ENCODE results near the gene STMN3.
"Not testable (repeated sequence)": the region's sequence is repeated elsewhere in the genome, so short reads cannot be mapped to it uniquely, and the experiment has no call there.

STMN3 gene

GRCh38 chr20:63640086-63640485 lies 13.1 kb downstream of the STMN3 start:
- FAIRE-seq, result no peak

GRCh38 chr20:63639093-63639975 lies 13.9 kb downstream of the STMN3 start:
- DNase-seq (ENCODE audit: insufficient read length, low spot score) (no peak), FAIRE-seq (no peak)

More at GRCh38 chr20:63640086-63640485, 13.1 kb downstream of the STMN3 start:
- no peak for DNase-seq (ENCODE audit: insufficient read length, low spot score)

- DNase-seq (ENCODE audit: insufficient read length, low spot score), result no peak
- FAIRE-seq, result no peak
These were observed 16.2 kb downstream of the STMN3 start for GRCh38 chr20:63636752-63637628.

- DNase-seq (ENCODE audit: insufficient read length, low spot score), result no peak
- FAIRE-seq, result peak; percentile 31
These were observed 17.6 kb downstream of the STMN3 start for GRCh38 chr20:63635431-63636141.

DNA sequence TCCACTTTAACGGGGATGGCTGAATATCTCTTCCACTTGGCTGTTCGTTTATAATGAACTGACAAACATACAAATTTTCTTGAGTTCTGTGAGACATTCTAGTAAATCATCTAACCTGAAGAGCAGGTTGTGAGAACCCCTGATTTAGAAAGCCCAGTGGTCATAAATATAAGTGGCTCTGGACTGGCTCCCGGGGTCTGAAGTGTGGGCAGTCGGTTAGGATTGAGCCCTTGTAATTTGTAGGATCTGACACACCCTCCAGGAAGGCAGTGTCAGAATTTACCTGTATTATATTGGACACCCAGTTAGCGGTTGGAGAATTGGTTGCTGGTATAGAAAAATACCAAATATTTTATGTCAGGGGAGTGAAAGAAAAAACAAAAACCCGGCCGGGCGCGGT lies 19.5 kb downstream of the STMN3 start:
- no peak for FAIRE-seq
- DNase-seq (ENCODE audit: insufficient read length, low spot score), result no peak

DNA sequence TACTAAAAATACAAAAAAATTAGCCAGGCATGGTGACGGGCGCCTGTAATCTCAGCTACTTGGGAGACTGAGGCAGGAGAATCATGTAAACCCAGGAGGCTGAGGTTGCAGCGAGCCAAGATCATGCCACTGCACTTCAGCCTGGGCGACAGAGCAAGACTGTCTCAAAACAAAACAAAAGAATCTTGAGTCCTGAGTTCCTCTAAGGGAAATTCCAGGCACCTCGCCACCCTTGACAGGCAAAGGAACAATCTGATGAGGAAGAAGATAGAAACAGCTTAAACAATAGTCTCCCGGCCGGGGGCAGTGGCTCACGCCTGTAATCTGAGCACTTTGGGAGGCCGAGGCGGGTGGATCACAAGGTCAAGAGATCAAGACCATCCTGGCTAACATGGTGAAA lies 21.8 kb downstream of the STMN3 start:
- DNase-seq (ENCODE audit: insufficient read length, low spot score); FAIRE-seq: not testable (repeated sequence)

DNA sequence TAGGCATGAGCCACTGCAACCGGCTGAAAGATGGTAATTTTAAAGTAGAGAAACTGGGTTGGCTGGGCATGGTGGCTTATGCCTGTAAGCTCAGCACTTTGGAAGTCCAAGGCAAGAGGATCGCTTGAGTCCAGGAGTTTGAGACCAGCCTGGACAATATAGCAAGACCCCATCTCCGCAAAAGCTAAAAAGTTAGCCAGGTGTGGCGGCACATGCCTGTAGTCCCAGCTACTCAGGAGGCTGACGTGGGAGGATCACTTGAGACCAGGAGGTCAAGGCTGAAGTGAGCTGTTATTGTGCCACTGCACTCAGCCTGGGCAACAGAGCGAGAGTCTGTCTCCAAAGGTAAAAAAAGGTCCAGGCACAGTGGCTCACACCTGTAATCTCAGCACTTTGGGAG lies 22.3 kb downstream of the STMN3 start:
- not testable (repeated sequence) for FAIRE-seq; DNase-seq (ENCODE audit: insufficient read length, low spot score)

- DNase-seq (ENCODE audit: insufficient read length, low spot score), result no peak
- peak; percentile 33 for FAIRE-seq
These were observed 24.8 kb downstream of the STMN3 start for GRCh38 chr20:63628246-63628975.

GRCh38 chr20:63627751-63628245 lies 25.4 kb downstream of the STMN3 start:
- DNase-seq (ENCODE audit: insufficient read length, low spot score) (no peak), FAIRE-seq (no peak)

- no peak for FAIRE-seq
- DNase-seq (ENCODE audit: insufficient read length, low spot score), result peak; percentile 97
These were observed 26.0 kb downstream of the STMN3 start for GRCh38 chr20:63627129-63627750.

DNA sequence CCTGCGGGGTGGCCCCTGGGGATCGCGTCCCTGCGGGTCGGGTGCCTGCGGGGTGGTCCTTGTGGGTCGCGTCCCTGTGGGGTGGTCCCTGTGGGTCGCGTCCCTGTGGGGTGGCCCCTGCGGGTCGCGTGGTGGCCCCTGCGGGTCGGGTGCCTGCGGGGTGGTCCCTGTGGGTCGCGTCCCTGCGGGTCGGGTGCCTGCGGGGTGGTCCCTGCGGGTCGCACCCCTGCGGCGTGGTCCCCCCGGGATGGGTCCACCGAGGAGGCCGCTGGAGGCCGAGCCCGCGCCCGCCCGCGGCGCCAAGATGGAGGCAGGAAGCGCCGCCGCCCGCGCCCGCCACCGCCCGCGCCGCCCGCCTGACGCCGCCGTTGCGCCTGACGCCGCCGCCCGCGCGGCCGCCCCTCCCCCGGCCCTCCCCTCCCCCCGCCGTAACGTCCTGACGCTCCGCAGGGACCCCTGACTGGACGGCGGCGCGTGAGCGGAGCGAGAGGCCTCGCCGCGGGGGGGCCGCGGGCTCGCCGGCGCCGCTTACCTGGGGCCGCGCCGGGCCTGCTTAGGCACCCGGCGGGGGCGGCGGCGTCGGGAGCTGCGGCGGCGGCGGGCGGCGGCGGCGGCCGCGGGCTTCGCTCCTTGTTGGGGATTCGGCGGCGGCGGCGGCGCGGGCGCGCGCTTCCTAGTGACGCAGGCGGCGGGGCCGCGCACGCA lies 26.6 kb downstream of the STMN3 start, which contains the start of gene GMEB2:
Gene GMEB2 (minus strand): TSS at position 678 of the 705 bp plus-strand sequence. CDS start 7,704 bp downstream, outside the sequence.
- DNase-seq (ENCODE audit: insufficient read length, low spot score) (peak; percentile 94), FAIRE-seq (no peak)

GRCh38 chr20:63625771-63626423 lies 27.3 kb downstream of the STMN3 start:
- DNase-seq (ENCODE audit: insufficient read length, low spot score) (no peak), FAIRE-seq (peak; percentile 23)

- DNase-seq (ENCODE audit: insufficient read length, low spot score), result no peak
- FAIRE-seq, result no peak
These were observed 28.7 kb downstream of the STMN3 start for GRCh38 chr20:63624486-63624885.

DNA sequence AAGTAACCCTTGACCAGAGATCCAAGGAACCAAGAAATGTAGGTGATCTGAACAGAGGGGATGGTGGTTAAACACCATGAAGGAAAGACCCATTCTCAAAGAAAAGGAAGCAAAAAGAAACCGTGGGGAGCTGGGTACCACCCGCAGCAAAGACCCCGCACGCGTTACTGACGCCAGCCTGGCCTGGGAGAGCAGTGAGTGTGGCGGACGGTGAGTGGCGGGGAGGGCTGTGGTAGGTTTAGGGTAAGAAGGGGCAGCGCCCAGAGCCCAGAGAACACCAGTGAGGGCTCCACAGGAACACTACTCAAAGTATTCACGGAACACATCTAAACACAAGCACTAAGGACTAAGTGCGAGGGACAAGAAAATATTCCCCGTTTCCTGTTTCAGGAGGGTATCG lies 30.5 kb downstream of the STMN3 start:
- FAIRE-seq (no peak), DNase-seq (ENCODE audit: insufficient read length, low spot score) (no peak)

DNA sequence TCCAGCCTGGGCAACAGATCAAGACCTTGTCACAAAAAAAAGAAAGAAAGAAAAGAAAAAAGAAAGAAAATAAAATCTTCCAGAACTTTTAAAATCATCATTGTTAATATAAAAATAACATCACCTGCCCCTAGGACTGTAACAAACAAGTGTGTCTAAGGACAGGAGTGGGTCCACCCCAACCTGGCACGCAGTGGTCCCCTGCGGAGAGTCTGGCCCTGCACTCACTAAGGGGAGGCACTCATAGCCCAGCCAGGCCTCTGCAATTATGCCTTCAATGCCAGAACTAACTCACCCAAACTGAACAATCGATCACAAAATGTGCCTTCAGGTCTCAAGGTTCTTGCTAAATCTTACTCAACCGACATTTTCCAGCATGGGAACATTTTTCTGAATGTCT lies 31.1 kb downstream of the STMN3 start:
- no peak for DNase-seq (ENCODE audit: insufficient read length, low spot score)

DNA sequence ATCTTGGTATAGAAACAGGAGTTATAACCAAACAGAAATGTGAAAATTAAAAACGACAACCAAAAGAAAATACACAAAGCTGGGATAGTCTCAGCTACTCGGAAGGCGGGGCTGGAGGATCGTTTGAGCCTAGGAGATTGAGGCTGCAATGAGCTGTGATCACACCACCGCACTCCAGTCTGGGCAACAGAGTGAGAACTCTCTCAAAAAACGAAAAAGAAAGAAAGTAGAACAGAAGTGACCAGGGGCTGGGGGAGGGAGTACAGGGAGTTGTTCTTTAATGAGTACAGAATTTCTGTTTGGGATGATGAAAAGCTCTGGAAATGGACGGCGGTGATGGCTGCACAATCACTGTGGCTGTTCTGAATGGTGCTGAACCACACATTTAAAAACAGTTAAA lies 32.2 kb downstream of the STMN3 start:
- FAIRE-seq (no peak), DNase-seq (ENCODE audit: insufficient read length, low spot score) (no peak)

More for the DNA sequence above, 31.1 kb downstream of the STMN3 start:
- no peak for FAIRE-seq

- no peak for FAIRE-seq
- DNase-seq (ENCODE audit: insufficient read length, low spot score), result no peak
These were observed 33.7 kb downstream of the STMN3 start for GRCh38 chr20:63619505-63619904.

DNA sequence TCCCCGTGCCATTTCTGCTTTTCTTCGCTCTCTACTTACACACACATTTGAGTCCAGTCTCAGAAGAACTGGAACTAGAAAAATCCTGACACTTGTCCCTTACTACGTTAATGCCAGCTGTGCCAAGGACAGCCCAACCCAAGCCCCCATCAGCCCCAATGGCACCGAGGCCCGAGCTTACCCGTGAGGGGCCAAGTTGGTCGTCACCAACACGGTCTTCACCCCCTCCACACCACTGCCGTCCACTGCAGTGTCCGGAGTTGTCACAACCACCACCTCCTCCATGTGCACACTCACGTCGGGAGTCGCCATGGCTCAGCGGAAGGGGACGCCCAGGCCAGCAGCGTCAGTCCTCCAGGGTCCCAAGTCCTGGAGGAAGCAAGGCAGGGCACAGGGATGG lies 34.1 kb downstream of the STMN3 start:
- FAIRE-seq (no peak), DNase-seq (ENCODE audit: insufficient read length, low spot score) (no peak)

Measured in GM19239 (cell line).